Kidney glomerular epithelial cell (primary cell): ENCODE data around the gene TRDMT1.
A peak's percentile ranks its signal among the peaks of the same experiment; 100 is the strongest.

Source experiments
- DNase-seq: peaks from one replicate; lab custom pipeline; 2025; lab: John Stamatoyannopoulos, UW

The TRDMT1 gene

DNA sequence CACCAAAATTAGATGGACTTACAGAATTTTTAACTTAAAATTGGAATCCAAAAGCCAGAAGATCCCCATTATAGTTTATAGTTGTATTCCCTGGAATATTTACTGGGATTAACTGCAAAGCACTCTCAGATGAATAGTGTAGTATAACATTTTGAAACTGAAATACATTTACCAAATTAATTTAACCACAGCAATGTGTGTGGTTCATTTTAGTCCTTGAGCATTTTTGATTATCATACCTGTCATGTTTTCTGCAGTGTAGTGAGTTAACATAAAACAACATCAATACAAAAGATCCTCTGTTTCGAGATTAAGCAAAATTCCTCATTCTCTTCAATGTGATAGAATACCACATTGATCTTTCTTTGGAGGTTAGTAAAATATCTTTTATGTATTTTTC is 30.3 kb upstream of the TRDMT1 start:
- DNase-seq = no peak

DNA sequence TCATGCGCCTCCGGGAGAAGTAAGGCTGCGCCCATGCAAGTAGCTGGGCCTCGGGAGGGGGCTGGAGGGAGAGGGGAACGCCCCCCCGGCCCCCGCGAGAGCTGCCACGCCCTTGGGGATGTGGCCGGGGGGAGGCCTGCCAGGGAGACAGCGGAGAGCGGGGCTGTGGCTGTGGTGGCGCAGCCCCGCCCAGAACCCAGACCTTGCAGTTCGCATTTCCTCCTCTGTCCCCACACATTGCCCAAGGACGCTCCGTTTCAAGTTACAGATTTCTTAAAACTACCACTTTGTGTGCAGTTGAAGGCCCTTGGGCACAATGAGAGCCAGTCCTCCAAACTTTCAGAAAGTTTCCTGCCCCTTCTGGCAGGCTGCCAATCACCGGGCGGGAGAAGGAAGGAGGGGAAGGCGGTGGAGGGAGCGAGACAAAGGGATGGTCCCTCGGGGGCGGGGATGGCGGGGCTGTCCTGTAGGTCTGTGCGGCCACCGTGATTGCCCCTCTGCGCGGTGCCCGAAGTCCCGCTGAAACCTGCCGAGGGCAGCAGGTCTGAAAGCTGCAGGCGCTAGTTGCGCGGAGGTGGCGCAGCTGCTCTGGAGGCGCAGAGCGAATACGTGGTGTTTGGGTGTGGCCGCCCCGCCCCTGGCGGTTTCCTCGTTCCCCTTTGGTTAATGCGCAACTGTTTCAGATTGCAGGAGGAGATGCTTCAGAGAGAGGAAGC is 28.7 kb upstream of the TRDMT1 start:
- DNase-seq = peak; percentile 64

DNA sequence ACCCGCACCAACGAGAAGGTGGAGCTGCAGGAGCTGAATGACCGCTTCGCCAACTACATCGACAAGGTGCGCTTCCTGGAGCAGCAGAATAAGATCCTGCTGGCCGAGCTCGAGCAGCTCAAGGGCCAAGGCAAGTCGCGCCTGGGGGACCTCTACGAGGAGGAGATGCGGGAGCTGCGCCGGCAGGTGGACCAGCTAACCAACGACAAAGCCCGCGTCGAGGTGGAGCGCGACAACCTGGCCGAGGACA is 28.2 kb upstream of the TRDMT1 start:
- DNase-seq = no peak

DNA sequence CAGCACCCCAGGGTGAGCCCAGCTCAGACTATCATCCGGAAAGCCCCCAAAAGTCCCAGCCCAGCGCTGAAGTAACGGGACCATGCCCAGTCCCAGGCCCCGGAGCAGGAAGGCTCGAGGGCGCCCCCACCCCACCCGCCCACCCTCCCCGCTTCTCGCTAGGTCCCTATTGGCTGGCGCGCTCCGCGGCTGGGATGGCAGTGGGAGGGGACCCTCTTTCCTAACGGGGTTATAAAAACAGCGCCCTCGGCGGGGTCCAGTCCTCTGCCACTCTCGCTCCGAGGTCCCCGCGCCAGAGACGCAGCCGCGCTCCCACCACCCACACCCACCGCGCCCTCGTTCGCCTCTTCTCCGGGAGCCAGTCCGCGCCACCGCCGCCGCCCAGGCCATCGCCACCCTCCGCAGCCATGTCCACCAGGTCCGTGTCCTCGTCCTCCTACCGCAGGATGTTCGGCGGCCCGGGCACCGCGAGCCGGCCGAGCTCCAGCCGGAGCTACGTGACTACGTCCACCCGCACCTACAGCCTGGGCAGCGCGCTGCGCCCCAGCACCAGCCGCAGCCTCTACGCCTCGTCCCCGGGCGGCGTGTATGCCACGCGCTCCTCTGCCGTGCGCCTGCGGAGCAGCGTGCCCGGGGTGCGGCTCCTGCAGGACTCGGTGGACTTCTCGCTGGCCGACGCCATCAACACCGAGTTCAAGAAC is 27.7 kb upstream of the TRDMT1 start:
- DNase-seq = peak; percentile 80

DNA sequence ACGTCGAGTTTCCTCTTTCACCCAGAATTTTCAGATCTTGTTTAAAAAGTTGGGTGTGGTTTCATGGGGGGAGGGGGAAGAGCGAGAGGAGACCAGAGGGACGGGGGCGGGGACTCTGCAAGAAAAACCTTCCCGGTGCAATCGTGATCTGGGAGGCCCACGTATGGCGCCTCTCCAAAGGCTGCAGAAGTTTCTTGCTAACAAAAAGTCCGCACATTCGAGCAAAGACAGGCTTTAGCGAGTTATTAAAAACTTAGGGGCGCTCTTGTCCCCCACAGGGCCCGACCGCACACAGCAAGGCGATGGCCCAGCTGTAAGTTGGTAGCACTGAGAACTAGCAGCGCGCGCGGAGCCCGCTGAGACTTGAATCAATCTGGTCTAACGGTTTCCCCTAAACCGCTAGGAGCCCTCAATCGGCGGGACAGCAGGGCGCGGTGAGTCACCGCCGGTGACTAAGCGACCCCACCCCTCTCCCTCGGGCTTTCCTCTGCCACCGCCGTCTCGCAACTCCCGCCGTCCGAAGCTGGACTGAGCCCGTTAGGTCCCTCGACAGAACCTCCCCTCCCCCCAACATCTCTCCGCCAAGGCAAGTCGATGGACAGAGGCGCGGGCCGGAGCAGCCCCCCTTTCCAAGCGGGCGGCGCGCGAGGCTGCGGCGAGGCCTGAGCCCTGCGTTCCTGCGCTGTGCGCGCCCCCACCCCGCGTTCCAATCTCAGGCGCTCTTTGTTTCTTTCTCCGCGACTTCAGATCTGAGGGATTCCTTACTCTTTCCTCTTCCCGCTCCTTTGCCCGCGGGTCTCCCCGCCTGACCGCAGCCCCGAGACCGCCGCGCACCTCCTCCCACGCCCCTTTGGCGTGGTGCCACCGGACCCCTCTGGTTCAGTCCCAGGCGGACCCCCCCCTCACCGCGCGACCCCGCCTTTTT is 26.9 kb upstream of the TRDMT1 start, which contains the start of gene VIM:
VIM (plus strand) TSS at position 151 of the 925 bp plus-strand sequence. CDS start 1,182 bp downstream, outside the sequence.
- DNase-seq = peak; percentile 90

DNA sequence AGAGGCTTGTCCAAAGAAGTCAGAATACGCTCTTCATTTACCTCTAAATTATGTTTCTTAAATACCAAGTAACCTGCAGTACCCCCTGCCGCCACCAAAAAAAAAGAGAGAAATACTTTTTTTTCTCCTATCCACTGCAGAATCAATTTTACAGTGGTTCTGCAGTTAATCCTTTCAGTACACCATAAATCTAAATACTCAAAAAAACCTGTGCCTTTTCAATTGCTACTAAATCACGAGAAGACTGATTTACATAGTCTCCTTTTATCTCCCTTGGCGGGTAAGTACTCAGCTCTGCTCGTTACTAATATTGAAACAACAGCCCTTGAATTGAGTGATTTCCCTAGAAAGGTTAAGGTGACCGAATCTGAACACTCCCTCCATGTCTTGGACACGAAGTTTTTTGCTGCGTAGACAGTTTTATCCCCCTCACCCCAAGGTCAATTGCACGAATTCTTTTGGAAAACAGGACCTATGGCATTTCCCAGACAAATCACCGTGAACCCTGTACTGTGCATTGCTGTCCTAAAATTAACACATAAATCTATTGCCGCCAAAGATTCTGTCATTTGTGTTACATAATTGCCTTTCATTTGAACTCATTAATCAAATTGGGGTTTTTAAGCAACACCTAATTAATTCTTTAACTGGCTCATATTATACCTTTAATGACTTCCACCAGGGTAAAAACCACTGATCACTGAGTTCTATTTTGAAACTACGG is 26.1 kb upstream of the TRDMT1 start:
- DNase-seq = peak; percentile 59

DNA sequence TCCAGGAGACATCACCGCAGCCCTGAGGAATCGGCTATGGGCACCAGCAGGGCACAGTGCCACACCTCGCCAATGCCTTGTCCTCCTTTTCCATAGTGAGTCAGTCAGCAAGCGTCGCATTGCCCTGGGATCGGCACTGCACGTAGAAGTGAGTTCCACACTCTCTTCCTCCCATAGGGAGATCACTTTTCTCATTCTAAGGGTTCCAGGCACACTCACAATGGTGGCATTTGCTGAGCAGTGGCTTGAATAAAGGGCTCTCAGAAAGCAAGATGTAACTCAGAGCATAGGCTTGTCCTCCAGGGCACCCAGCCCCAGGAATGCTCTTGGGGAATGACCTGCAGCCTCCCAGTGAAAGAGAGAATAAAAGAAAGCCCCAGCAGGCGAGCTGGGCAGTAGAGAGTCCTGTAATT is 25.4 kb upstream of the TRDMT1 start:
- no peak for DNase-seq

DNA sequence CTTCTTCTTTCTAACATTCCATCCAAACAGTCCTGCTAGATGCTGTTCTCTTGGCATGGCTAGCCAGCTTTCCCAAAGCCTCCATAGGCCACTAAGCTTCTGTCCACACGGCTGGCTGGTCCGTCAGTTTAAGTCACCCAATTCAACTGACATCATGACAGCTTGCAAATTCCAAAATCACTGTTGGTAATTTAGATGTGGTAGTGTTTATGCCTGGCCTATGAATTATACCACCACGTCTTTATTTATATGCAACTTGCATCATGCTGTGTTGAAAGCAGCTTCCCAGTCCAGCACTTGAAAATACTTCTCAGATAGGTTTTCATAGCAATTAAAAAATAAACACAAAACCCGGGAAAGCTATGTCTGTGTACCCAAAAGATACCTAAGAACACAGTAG is 24.3 kb upstream of the TRDMT1 start:
- DNase-seq = no peak

DNA sequence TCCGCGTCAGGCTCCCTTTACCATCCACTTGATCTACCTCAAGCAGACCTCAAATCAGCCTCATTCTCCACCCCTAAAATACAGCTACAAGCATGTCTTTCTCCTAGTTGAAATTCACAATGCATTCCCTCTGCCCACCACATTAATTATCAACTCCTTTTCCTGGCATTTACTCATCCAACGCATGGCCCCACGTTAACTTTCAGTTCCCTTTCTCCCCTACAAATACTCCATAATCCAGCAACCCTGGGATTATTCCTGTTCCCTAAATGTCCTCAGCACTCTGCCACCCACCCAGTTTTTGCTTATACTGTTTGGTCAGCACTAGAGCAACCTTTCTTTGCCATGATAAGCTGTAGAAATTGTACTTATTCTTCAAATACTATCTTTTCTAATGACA is 20.9 kb upstream of the TRDMT1 start:
- peak; percentile 21 for DNase-seq

DNA sequence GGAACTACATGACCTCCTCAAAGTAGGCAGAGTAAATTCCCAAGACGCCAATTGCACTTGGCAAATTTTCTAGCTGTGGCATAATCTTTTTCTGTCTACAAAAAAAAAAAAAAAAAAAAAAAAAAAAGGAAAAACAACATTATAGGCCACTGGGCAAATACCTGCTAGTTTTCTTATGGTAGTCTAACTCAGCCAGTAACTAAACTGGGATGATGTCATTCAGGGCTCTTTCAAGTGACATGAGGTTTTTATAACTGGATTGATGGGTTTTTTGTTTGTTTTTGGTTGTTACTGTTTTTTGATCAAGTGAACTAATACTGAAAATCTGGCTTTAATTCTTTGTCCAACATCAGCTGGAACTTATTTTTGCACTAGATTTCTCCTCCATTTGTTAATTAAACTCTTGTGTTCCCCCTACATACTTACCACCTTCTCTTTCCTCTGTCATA is 19.2 kb upstream of the TRDMT1 start:
- peak; percentile 82 for DNase-seq

DNA sequence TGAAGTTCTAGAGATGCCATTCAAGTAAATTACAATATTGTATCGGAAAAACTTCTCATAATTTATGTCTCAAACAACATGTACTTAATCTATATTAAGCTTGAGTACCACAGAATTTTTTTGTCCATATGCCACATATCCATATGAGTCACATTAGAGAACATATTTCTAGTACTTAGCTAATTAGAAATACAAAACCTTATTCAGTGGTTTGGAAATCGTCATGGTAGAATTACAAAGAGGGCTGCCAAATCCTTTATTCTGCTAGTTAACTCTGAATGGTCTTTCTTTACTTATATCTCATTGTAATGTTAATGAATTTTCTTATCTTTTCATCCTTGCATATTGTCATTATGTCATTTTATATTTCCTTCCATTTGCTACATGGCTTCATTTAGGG is 17.6 kb upstream of the TRDMT1 start:
- DNase-seq = no peak

DNA sequence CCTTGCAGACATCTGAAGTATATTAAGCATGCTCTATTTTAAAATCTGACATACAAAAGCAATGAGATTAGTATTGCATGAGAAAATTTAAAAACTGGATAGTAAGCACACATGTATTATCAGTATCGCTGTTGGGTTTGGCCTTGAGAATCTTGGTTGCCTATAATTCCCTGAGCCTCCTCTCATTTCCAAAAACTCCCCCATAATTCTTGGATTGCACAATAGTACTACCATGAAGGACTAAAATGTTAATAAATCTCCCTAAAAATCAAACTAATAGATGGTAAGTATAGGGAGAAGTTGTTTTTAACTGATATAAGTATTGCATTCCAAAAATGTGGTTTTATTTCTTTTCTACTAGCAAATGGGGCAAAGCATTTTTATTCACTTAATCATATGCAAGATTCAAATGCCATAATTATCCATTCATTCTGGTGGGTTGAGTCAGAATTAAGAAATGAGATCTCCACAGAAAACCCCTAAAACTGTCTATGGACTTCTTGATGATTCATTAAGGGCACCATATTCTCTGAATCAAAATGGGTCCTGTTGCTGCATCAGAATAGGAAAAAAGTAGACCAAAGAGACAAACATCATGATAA is 16.3 kb upstream of the TRDMT1 start:
- DNase-seq = peak; percentile 36

DNA sequence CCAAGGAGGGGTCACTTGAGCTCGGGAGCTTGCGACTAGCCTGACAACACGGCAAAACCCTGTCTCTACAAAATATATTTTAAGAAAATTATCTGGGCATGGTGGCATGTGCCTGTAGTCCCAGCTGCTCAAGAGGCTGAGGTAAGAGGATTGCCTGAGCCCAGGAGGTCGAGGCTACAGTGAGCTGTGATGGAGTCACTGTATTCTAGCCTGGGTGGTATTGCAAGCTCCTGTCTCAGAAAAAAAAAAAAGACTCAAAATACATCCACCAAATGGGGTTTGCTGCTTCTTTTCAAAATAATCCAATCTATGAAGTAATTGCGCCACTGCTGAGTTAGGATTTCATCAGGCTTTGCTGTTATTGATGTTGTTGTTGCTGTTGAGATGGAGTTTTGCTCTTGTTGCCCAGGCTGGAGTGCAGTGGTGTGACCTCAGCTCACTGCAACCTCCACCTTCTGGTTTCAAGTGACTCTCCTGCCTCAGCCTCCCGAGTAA is 15.5 kb upstream of the TRDMT1 start:
- no peak for DNase-seq

DNA sequence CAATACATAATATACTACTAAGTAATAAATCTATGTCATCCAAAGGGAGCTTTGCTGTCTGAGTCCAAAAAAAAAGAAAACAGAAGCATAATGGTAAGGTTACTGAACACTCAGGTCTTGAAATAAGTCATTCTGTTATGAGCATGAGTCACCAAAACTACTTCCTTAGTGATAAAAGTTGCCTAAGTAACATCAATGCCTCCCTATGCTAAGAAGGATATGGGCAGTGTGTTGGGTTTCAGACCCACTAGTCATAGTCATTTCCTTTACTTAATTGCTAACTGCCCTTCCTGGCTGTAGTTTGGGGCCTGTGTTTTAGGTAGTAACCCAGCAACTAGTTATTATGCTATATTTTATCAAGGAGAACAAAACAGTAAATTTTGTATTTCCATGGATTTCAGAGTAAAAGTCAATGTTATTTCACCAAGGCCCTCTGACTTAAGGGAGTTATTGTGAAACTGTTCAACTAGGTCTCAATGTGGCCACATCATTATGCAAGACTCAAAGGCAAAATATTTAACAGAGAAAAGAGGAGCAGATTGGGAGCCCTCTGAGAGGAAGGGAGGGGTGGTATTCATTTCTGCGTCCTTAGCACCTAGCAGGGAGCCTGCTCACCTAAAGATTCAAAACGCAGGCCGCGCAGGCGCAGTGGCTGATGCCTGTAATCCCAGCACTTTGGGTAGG is 14.9 kb upstream of the TRDMT1 start:
- DNase-seq = peak; percentile 99

DNA sequence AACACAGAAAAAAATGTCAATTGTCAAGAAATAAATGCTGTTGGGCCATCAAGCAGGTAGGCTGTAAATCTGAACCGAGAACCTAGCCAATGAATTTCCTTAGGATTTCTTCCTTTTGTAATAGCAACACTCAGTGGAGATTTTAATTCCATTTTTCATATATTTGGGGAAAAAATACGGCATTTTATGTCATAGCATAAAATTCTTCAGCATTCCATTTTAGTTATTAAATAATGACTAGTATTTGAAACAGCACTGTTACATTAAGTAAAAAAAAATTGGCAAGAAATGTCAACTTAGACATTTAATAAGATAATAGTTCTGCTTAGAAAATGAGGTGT is 14.3 kb upstream of the TRDMT1 start:
- DNase-seq = no peak

DNA sequence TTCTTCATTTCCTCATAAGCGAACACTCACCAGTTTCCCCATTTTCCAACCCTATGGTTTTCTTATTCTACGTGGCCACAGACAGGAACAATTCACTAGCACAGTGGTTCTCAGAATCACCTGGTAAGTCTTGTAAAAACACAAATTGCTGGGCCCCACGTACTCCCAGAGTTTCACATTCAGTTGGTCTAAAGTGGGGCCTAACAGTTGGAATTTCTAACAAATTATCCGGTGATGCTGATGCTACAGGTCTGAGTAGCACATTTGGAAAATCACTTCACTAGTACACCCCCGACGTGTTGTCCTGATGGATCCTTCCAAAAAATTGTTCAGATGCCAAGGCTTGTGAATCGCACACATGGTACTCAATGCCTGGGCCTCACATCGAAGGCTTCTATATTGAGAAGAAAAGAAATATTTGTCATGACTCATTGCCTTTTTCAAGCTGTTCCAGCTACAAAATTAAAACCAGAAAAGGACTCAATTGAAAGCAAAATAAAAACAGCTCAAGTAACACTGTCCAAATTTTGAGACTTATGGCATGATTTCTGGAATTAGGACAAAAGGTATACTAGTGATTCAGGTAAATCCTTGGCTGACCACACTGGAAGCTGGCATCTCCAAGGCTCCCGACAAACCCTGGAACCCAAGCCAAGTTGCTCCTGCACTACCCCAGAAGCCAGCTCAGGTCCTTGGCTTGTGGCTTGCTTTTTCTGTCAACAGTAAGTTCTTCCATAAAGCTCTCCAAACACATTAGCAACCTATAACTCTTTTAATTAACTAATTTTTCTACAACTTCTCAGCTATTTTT is 13.7 kb upstream of the TRDMT1 start:
- peak; percentile 39 for DNase-seq

DNA sequence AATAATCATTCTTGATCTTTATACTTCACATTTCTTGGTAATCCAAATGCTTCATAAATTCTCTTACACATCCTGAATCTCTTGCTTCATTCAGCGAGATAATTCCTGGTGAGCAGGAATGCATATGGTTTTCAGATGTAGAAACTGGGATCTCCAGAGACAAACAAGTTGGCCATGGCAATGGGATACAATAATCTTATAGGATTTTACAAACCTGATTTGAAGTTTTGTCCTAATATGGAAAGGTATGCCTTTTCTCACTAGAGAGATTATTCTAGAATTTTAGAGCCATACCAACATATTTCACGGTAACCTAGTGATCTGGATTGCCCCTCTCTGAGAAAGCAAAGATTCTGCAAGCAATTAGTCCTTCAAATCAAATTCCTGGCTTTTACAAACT is 13.1 kb upstream of the TRDMT1 start:
- DNase-seq = peak; percentile 60

DNA sequence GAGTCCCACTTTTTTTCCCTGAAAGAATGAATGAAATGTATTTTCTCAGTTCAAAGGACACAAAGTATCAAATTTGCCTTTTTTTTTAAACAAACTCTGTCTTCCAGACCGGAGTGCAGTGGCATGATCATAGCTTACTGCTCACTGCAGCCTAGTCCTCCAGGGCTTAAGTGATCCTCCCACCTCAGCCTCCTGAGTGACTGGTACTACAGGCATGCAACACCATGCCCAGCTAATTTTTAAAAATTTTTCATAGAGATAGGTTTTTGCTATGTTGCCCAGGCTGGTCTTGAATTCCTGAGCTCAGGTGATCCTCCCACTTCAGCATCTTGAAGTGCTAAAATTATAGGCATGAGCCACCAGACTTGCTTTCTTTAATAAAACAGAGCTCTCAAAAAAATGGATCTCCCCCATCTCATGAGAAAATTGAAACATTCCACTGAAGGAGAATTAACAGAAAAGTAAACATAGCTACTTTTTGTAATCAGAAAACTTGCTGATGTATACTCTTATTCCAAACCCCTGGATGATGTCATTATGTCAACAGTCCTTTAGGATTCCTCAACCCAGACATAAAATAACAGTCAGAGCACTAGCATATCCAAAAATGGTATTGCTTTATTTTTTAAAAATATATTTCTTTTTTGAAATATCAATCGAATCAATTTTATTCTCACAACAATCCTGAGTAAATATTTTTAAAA is 12.3 kb upstream of the TRDMT1 start:
- DNase-seq = peak; percentile 96

DNA sequence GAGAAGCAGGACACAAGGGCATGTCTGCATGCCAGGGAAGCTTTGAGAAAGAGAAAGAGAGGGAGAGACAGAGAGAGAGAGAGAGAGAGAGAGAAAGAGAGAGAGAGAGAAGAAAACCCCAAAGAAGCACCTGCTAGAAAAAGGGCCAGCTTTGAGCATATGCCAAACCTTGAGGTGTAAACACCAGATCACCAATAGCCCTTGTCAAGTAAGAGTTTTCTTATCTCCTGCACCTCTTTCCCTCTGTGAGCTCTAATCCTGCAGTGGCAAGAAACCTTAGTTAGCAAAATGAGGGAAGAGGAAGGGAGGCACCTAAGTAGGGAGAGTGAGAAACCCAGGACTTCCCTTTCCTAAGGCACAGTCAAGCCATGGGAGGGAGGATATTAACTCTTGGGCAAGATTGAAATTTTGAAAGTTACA is 11.3 kb upstream of the TRDMT1 start:
- no peak for DNase-seq
